NCI-H128 (cell line): ENCODE measurements around the gene TACC2.

Experiments used
- DNase-seq: peaks from one replicate; lab custom pipeline; 2025; ENCODE audit not compliant: unreplicated experiment; lab: John Stamatoyannopoulos, UW

Gene TACC2

GRCh38 chr10:122162671-122163173 is 173.8 kb downstream of the TACC2 start:
- DNase-seq = no peak

DNA sequence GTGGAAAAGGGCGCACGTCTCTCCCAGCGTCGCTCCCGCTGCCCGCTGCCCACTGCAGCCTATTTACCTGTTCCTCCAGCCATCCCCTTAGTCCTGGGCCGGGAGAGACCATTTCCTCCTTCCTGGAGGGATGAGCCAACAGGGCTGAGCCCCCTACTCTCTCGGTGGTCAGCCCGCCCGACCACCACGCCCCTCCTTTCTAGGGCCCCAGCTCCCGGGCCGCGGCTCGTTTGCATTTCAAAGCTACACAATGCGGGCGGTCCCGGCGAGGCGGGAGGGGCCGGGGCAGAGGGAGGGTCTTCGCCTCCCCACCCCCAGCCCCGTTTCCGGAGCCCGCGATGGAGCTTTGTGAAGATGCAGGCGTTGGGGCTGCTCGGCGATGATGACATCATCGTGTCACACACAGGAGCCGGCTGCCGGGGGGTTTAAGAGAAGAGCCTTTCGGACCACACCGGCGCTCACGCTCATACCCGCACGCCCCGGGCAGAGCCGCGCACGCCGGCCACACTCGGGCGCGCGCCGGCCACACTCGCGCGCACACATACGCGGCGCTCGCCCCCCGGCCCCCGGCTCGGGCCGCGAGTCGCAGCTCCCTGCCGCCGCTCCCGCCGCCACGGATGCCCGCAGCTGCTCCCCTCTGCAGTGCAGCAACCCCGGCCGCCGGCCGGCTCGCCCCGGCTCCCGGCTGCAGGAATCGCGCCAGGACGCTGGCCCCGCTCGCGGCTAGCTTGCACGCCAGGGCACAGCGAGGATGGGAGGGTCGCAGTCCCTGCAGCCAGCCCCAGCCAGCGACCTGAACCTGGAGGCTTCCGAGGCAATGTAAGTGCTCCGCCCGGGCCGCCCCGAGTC is 174.4 kb downstream of the TACC2 start:
- peak; percentile 53 for DNase-seq

DNA sequence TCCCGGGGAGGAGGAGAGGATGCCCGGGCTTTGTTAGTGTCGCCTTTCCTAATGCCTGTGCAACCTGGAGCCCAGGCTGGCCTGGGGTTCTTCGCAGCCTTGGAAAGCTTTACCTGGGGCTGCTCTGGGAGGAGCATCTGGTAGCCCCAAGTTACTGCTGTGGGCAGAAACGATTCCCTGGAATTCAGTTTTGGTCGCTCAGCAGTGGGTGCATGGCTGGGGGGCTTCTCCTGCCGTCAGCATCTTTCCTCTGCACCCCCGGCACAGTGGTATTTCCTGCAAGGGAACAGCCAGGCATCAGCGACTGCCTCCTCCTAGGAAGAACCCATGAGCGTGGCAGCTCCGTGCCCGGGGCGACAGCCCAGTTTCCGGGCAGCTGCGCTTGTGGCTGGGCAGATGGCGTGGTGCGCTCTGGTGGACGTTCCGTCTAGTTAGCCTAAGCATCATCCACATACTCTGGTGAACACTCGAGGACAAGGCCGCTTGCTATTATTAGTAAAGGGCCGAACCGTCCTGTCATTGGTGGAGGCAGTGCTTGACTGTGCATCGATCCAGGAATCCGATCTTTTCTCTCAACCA is 175.1 kb downstream of the TACC2 start:
- DNase-seq = peak; percentile 56

DNA sequence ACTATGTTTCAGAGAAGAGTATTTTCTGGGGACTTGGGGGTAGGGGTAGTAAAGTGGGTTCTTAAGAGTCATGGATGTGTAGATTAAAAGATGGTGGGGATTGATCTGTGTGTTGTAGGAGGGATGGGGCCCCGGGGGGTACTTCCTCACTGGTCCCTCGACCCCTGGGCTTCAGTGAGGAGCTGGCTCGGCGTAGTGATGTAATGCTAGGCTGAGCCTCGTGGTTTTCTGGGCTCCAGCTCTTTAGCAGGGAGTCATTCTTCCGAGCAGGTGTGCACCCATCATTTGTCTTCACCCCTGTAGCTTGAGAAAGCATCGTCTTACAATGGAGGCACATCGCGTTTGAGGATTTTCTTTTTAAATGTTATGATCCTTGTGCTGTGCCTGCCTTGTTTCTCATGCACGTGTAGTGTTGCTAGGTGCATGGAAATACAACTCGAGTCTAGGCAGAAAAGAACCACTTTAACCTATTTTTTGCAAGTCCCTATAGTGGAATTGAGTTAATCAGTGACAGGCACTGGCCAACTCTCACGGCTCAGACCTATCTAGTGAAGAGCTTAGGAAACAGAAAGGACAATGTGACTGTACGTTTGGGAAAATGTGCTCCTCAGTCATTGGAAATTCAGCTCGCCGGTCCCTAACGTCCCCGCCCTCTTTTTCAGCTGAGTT is 176.0 kb downstream of the TACC2 start:
- no peak for DNase-seq

- DNase-seq = no peak
These were observed 176.7 kb downstream of the TACC2 start for GRCh38 chr10:122165484-122166276.

DNA sequence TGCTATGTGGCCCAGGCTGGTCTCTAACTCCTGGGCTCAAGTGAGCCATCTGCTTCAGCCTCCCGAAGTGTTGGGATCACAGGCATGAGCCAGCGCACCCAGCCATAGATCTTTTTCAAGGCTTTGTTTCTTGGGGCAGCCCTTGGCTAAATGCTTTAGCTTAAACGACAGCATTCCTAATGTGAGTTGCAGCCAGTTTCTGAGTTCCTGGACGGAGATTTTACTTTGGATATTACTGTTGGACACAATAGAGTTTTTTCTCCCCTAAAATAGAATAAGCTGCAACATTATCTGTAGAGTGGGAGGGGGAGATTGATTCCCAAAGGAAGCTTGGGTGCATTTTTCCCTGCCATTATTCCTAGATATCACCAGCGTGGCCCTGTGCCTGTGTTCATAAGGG is 179.1 kb downstream of the TACC2 start:
- no peak for DNase-seq

GRCh38 chr10:122168598-122169394 is 179.8 kb downstream of the TACC2 start:
- no peak for DNase-seq

GRCh38 chr10:122170802-122171201 is 181.8 kb downstream of the TACC2 start:
- DNase-seq = no peak

DNA sequence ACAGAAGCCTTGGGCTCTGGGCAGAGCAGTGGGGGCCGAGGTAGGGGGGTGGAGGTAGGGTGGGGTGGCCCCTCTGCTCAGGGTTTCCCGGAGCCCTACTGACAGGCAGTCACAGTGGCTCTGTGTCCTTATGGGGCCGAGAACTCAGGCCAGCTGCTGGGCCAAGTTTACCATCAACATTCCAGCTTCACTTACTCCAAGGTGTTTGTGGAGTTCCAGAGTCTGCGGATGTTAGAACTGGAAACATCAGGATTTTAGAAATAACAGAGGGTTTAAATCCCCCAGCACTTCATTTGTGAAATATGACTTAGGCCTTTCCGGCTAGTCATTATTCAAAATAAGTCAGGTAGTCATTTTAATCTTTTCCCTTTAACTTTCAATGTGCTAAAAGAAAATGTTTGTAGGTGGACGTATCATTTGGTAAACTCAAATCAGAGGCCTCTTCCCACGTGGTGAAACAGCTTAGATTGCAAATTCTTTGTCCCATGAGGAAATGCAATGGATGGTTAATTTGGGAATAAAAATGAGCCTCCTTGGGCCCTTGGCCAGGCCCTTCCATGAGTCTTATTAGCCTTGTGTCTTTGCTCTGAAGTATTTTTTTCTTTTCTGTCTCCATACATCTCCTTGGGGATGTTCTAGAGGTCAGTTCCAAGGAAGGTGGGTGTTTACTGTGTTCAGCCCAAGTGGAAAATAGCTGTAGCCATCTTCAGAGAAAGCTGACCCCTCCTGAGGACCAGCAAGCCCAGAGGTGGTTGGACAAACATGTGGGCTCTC is 182.5 kb downstream of the TACC2 start:
- no peak for DNase-seq

GRCh38 chr10:122172361-122173008 is 183.5 kb downstream of the TACC2 start:
- no peak for DNase-seq

- DNase-seq = no peak
These were observed 184.4 kb downstream of the TACC2 start for GRCh38 chr10:122173337-122173736.

- DNase-seq = no peak
These were observed 184.9 kb downstream of the TACC2 start for GRCh38 chr10:122173766-122174435.

DNA sequence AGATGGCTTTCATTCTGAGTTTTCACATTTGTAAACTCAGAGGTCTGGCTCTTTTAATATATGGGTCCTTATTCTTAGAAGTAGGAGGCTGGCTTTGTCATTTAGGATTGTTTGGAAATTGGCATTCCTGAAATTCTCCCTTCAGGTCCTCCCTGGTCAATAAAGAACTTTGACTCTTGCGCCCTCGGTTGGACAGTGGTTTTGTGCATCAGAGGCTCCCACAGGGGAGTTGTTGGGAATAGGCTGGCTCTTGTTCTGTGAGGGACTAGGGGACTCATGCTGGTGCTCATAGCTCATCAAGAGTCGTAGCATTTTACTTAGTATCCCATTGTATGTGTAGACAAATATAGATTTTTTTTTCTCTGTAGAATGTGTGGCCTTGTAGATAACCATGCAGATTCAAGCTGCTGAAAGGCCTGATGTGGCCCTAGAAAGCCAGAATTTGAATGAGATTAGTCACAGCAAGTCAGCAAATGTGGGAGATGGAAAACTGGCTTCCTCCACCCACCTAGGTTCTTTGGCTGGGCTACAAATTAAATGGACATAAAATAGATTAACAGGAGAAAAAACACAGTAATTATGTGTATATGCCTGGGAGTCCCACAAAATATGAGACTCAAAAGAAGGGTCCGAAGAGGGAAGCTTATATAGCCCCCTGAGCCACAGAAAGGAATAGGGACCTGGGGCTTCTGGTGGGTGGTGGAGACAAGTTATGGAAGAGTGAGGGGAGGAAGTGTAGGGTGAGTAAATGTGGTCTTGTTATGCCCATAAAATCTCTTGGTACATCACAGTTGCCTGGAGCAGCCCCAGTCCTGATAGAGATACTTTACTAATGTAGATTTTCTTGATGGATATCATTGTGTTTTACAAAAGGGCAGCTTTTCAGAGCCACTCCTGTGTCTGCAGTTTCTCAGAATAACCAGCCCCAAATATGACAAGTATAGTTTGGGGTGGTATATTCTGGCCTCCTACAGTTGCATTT is 187.6 kb downstream of the TACC2 start:
- DNase-seq = no peak

GRCh38 chr10:122178655-122179054 is 189.7 kb downstream of the TACC2 start:
- no peak for DNase-seq

GRCh38 chr10:122181041-122181732 is 192.2 kb downstream of the TACC2 start:
- no peak for DNase-seq

DNA sequence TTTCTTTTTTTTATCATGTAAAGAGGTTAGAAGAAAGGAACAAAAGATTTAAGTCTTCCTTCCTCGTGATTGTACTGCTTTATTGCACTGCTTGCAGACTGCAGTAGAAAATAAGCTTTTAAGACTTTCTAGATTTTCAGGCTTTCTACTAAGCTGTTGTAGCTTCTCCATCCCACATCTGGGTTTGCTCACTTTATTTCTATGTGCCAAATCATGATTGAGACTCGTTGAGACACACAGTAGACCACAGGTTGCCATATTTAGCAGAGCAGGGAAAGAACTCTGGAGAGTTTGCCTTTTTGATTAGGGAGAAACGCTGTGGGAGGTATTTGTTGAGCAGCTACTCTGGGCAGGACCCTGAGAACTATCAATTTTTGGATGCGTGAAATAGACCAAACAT is 192.9 kb downstream of the TACC2 start:
- no peak for DNase-seq

DNA sequence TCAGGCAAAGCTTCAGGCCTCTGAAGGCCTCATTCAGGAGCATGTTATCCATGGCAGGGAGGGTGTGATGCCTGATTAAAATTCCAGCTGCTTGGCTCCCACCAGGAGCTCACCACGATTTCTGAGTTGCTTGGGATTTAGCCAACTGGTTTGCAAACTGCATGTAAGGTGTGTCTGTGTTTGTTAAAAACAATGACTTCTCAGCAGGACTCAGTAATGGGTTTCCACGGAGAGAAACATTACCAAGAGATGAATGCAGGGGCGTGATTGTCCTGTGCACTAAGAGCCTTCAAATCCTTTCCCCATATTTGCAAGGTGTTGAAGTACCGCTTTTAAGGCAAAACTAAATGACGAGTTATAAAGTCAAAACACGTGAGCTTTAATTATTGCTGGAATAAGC is 193.3 kb downstream of the TACC2 start:
- no peak for DNase-seq
